ENCODE results near the gene OR10AD1.
"Not testable (repeated sequence)": the region's sequence is repeated elsewhere in the genome, so short reads cannot be mapped to it uniquely, and the experiment has no call there.

DNA sequence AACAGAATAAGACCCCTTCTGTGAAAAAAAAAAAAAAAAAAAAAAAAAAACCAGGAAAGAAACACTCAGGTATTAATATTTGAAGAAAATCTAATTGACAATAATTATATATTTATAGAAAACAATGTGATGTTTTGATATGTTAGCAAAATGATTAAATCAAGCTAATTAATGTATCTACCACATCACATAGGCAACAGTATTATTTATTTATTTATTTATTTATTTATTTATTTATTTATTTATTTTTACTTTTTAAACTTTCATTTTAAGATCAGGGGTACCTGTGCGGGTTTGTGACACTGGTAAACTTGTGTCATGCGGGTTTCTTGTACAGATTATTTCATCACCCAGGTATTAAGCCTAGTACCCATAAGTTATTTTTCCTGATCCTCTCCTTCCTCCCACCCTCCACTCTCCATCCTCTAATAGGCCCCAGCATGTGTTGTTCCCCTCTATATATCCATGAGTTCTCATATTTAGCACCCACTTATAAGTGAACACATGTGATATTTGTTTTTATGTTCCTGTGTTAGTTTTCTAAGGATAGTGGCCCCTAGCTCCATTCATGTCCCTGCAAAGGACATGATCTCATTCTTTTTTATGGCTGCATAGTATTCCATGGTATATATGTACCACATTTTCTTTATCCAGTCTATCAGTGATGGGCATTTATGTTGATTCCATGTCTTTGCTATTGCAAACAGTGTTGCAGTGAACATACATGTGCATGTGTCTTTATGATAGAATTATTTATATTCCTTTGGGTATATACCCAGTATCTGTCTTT, 28.3 kb upstream of the OR10AD1 start:
- TF ChIP-seq ETV6 (CRISPR knock-in tag; IDR thresholded peaks at IDR 0.05); FOXK1 (CRISPR knock-in tag; IDR thresholded peaks at IDR 0.05); JUN (CRISPR knock-in tag; IDR thresholded peaks at IDR 0.05); ZNF138 (CRISPR knock-in tag; conservative IDR thresholded peaks at IDR 0.05): not testable (repeated sequence)
- TF ChIP-seq, protein P1, sequence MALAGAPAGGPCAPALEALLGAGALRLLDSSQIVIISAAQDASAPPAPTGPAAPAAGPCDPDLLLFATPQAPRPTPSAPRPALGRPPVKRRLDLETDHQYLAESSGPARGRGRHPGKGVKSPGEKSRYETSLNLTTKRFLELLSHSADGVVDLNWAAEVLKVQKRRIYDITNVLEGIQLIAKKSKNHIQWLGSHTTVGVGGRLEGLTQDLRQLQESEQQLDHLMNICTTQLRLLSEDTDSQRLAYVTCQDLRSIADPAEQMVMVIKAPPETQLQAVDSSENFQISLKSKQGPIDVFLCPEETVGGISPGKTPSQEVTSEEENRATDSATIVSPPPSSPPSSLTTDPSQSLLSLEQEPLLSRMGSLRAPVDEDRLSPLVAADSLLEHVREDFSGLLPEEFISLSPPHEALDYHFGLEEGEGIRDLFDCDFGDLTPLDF (CRISPR knock-in tag; IDR thresholded peaks at IDR 0.05): not testable (repeated sequence)
- TF ChIP-seq, protein P2, sequence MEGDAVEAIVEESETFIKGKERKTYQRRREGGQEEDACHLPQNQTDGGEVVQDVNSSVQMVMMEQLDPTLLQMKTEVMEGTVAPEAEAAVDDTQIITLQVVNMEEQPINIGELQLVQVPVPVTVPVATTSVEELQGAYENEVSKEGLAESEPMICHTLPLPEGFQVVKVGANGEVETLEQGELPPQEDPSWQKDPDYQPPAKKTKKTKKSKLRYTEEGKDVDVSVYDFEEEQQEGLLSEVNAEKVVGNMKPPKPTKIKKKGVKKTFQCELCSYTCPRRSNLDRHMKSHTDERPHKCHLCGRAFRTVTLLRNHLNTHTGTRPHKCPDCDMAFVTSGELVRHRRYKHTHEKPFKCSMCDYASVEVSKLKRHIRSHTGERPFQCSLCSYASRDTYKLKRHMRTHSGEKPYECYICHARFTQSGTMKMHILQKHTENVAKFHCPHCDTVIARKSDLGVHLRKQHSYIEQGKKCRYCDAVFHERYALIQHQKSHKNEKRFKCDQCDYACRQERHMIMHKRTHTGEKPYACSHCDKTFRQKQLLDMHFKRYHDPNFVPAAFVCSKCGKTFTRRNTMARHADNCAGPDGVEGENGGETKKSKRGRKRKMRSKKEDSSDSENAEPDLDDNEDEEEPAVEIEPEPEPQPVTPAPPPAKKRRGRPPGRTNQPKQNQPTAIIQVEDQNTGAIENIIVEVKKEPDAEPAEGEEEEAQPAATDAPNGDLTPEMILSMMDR (IDR thresholded peaks at IDR 0.05): not testable (repeated sequence)
- TF ChIP-seq, protein P3, sequence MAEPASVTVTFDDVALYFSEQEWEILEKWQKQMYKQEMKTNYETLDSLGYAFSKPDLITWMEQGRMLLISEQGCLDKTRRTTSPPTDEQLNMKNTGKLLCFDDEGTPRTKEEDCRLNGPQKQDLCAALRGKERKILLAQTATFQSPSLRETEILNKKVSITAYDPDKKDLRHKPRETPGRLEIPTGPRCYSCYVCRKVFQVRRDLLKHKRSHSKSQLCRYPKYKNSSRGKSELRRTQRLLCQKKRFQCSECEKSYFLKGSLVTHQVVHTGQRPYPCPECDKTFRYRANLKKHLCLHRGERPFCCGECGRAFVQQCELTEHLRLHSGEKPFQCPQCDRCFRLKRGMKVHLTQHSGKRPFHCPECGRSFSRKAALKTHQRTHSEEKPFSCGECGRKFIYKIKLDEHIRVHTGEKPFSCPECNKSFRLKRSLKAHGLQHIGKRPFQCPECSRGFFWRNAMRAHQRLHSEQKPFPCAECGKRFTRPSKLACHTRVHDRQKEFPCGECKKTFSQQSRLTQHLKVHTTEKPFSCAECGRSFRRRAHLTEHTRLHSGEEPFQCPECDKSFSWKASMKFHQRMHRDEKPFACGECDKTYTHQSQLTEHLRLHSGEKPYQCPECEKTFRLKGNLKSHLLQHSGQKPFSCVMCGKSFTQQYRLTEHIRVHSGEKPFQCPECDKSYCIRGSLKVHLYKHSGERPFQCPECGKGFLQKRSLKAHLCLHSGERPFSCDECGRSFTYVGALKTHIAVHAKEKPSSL (CRISPR knock-in tag; conservative IDR thresholded peaks at IDR 0.05): not testable (repeated sequence)

Data from WTC11 (cell line).